Measurements from ENCODE around the gene SAG.
"Not testable (repeated sequence)": the region's sequence is repeated elsewhere in the genome, so short reads cannot be mapped to it uniquely, and the experiment has no call there.

The SAG gene

GRCh38 chr2:233355916-233356315 lies 48.3 kb downstream of the SAG start:
- DNase-seq (ENCODE audit: low spot score) = no peak

- no peak for DNase-seq (ENCODE audit: low spot score)
Measured at GRCh38 chr2:233356546-233357308, 49.1 kb downstream of the SAG start.

- DNase-seq (ENCODE audit: low spot score) = no peak
Measured at GRCh38 chr2:233358335-233358734, 50.7 kb downstream of the SAG start.

GRCh38 chr2:233358947-233359346 lies 51.3 kb downstream of the SAG start:
- DNase-seq (ENCODE audit: low spot score) = no peak

GRCh38 chr2:233359823-233360222 lies 52.2 kb downstream of the SAG start:
- DNase-seq (ENCODE audit: low spot score) = no peak

- no peak for DNase-seq (ENCODE audit: low spot score)
Measured at GRCh38 chr2:233360771-233361176, 53.2 kb downstream of the SAG start.

GRCh38 chr2:233361297-233361696 lies 53.7 kb downstream of the SAG start:
- DNase-seq (ENCODE audit: low spot score) = no peak

- no peak for DNase-seq (ENCODE audit: low spot score)
Measured at GRCh38 chr2:233362742-233363141, 55.1 kb downstream of the SAG start.

- no peak for DNase-seq (ENCODE audit: low spot score)
Measured at GRCh38 chr2:233363744-233364235, 56.2 kb downstream of the SAG start.

- no peak for DNase-seq (ENCODE audit: low spot score)
Measured at GRCh38 chr2:233365861-233366520, 58.4 kb downstream of the SAG start.

GRCh38 chr2:233367586-233367985 lies 60.0 kb downstream of the SAG start:
- DNase-seq (ENCODE audit: low spot score) = no peak

GRCh38 chr2:233368756-233369155 lies 61.1 kb downstream of the SAG start:
- no peak for DNase-seq (ENCODE audit: low spot score)

GRCh38 chr2:233369462-233369861 lies 61.8 kb downstream of the SAG start:
- no peak for DNase-seq (ENCODE audit: low spot score)

GRCh38 chr2:233369897-233370685 lies 62.5 kb downstream of the SAG start:
- no peak for DNase-seq (ENCODE audit: low spot score)

- no peak for DNase-seq (ENCODE audit: low spot score)
Measured at GRCh38 chr2:233371641-233372040, 64.0 kb downstream of the SAG start.

- no peak for DNase-seq (ENCODE audit: low spot score)
Measured at GRCh38 chr2:233372855-233373254, 65.2 kb downstream of the SAG start.

- DNase-seq (ENCODE audit: low spot score) = no peak
Measured at GRCh38 chr2:233373316-233373715, 65.7 kb downstream of the SAG start.

- not testable (repeated sequence) for DNase-seq (ENCODE audit: low spot score)
Measured at GRCh38 chr2:233374776-233375175, 67.2 kb downstream of the SAG start.

GRCh38 chr2:233375490-233376314 lies 68.1 kb downstream of the SAG start:
- DNase-seq (ENCODE audit: low spot score) = no peak

GRCh38 chr2:233379034-233379433 lies 71.4 kb downstream of the SAG start:
- DNase-seq (ENCODE audit: low spot score) = no peak

- DNase-seq (ENCODE audit: low spot score) = no peak
Measured at GRCh38 chr2:233379441-233379840, 71.8 kb downstream of the SAG start.

All from HuH-7 (cell line).